ENCODE data around the gene MBTPS1. TPM values are rescaled to one million over a fixed set of nuclear protein-coding genes. Genes with fewer than 3 reads are reported as not detected.

MBTPS1 gene
- total and polyA plus RNA-seq, 10 of the 15 experiments (the other 5 are each of a cell fraction or from before 2014, with no cell fraction given): 1.3 to 43.9 (median 35.2) TPM

- TF ChIP-seq ZBTB11 (CRISPR knock-in tag; IDR thresholded peaks at IDR 0.05) (no peak), SMC3 (IDR thresholded peaks at IDR 0.05; ENCODE audit: borderline replicate concordance, low read length) (no peak), E4F1 (IDR thresholded peaks at IDR 0.05; ENCODE audit: borderline replicate concordance, partially characterized antibody) (no peak), ZNF622 (IDR thresholded peaks at IDR 0.05) (no peak), SMARCA5 (IDR thresholded peaks at IDR 0.05) (no peak), NR2F1 (conservative IDR thresholded peaks at IDR 0.05) (no peak)
These were observed 109.2 kb downstream of the MBTPS1 start (continued) for GRCh38 chr16:84007520-84007919.

GRCh38 chr16:84005391-84005790, 111.4 kb downstream of the MBTPS1 start:
- in situ Hi-C loops (cut with MboI) (no loop called here), intact Hi-C loops (cut with micrococcal nuclease; ENCODE audit: unreplicated experiment) (no loop called here)
- Histone ChIP-seq H3K4me1 (ENCODE audit: control insufficient read depth, insufficient read depth, low read length) (no peaks in the 10 kb centered on the region), H3K79me2 (ENCODE audit: control insufficient read depth, insufficient read depth, low read length) (no peaks in the 10 kb centered on the region), H2AFZ (ENCODE audit: control insufficient read depth, low read depth, low read length) (no peak overlapping the region), H3K9me3 (replicated peaks; ENCODE audit: control insufficient read depth, insufficient read depth, low read length) (no peaks in the 10 kb centered on the region), H3K27ac (ENCODE audit: control insufficient read depth, insufficient read depth) (no peak overlapping the region), H3K27me3 (replicated peaks in 1 of 2; ENCODE audit: control insufficient read depth in 2 of 2, insufficient read depth in 2 of 2, low read length in 1 of 2) (no peaks in the 10 kb centered on the region; a peak in 3 of 4 replicates), H3K4me2 (ENCODE audit: control insufficient read depth, insufficient read depth) (no peak overlapping the region), H3K36me3 (ENCODE audit: control insufficient read depth in 2 of 2, insufficient read depth in 2 of 2, low read length in 1 of 2) (no peaks in the 10 kb centered on the region), H3K4me3 (no peak overlapping the region), H4K20me1 (ENCODE audit: control insufficient read depth, insufficient read depth) (no peaks in the 10 kb centered on the region), H3K9ac (ENCODE audit: control insufficient read depth, insufficient read depth, low read length) (no peak overlapping the region)
- BruUV-seq (replicated peaks): no TSS peak
- 28% methylated on average over 5 of the region's 5 CpGs for WGBS (ENCODE audit: insufficient coverage, insufficient replicate concordance, low lambda C conversion rate, missing lambda C conversion rate)
- TF ChIP-seq FOXM1 (IDR thresholded peaks at IDR 0.05; ENCODE audit: low read depth, low read length): no peak
- no peak for TF ChIP-seq KAT2A (conservative IDR thresholded peaks at IDR 0.05; ENCODE audit: control insufficient read depth, low read depth, low read length)
- no peak for TF ChIP-seq TCF3 (IDR thresholded peaks at IDR 0.05; ENCODE audit: borderline replicate concordance, insufficient read depth, low read depth, low read length)
- TF ChIP-seq PKNOX1 (IDR thresholded peaks at IDR 0.05): no peak
- TF ChIP-seq ZNF622 (IDR thresholded peaks at IDR 0.05): no peak
- SMC1A ChIA-PET (ENCODE audit: uncharacterized antibody, unreplicated experiment): no interaction called here
- POLR2A ChIA-PET: no interaction called here
- ATAC-seq: no peak
- DNase-seq (ENCODE audit: low read depth, low spot score): no peak
- RAD21 ChIA-PET (ENCODE audit: unreplicated experiment): no interaction called here
- FAIRE-seq: no peak
- CTCF ChIA-PET: interaction anchor here (1.6 kb wide), 1 partner anchor 60 kb away, joined by 3 read pairs; no protein-coding TSS in a partner anchor

Measured in GM12878 (cell line).